HCT116 (cell line): ENCODE data around the gene ZNF618. TPM values are rescaled to one million over a fixed set of nuclear protein-coding genes. Genes with fewer than 3 reads are reported as not detected.

Source experiments
- ATAC-seq: fragments of 200-7000 bp; cut with Tn5 transposase; 2 replicates; pipeline ENCODE4 v1.9.1; 2020; ENCODE audit warnings: mild to moderate bottlenecking, moderate library complexity
- BruUV-seq: library from RNA; stranded (reverse); fragments of 400-500 nt; replicated peaks from 2 replicates; lab custom pipeline; 2021; lab: Mats Ljungman, UMichigan
- CTCF ChIA-PET: fragments of 300-600 bp; sonication (Branson Sonifier 250); formaldehyde crosslinking; loops from one replicate; lab custom pipeline; 2021; ENCODE audit warnings: antibody characterized with exemption; lab: Charles Lee
- POLR2A ChIA-PET: fragments of 300-600, 350-600 bp; sonication (Branson Sonifier 250); formaldehyde crosslinking; loops from one replicate; lab custom pipeline; 2021; ENCODE audit warnings: antibody characterized with exemption; lab: Charles Lee
- RAD21 ChIA-PET, 2 experiments: fragments of 300-600 bp; sonication (Branson Sonifier 250); formaldehyde crosslinking; loops; one replicate each; lab custom pipeline; 2023; ENCODE audit warnings: low total read pairs in 2 of 2; ENCODE audit not compliant: uncharacterized antibody in 2 of 2, unreplicated experiment in 2 of 2, low non-redundant PET in 1 of 2; lab: Charles Lee
- DNase-seq: peaks from one replicate; pipeline ENCODE4 v3.0.0-alpha.2; 2010; ENCODE audit warnings: low read depth, low spot score
- H2AFZ ChIP-seq: fragments of 200-600 bp; shearing (Covaris generic), sonication (generic); 2 replicates; pipeline ENCODE4 v1.6.1; 2017; ENCODE audit warnings: low read depth, mixed run types, mixed read lengths, antibody characterized with exemption, low read length; ENCODE audit not compliant: poor library complexity, severe bottlenecking
- H3K27ac ChIP-seq: 2 replicates; pipeline ENCODE4 v1.5.1; 2012; ENCODE audit warnings: low read depth, low read length
- H3K27me3 ChIP-seq: fragments of 200-600 bp; sonication (generic); 2 replicates; pipeline ENCODE4 v1.6.1; 2016; ENCODE audit warnings: mixed run types, low read length, mixed read lengths; ENCODE audit not compliant: insufficient read depth
- H3K36me3 ChIP-seq, 2 experiments: fragments of 200-500 bp in 1 of 2; fragments of 200-600 bp in 1 of 2; sonication (Bioruptor generic) in 1 of 2; sonication (generic) in 1 of 2; 2 replicates each; pipeline versions ENCODE4 v1.5.1 to v1.6.1; 2014 to 2016; ENCODE audit warnings: low read length in 2 of 2, inconsistent platforms in 1 of 2, mixed read lengths in 1 of 2, mixed run types in 1 of 2; ENCODE audit not compliant: insufficient read depth in 2 of 2, control insufficient read depth in 1 of 2
- H3K4me1 ChIP-seq, 2 experiments: fragments of 200-600 bp in 1 of 2; sonication (generic) in 1 of 2; 2 replicates each; pipeline versions ENCODE4 v1.5.1 to v1.6.1; 2012 to 2017; ENCODE audit warnings: low read length in 2 of 2, inconsistent platforms in 1 of 2, mild to moderate bottlenecking in 1 of 2, mixed read lengths in 1 of 2, mixed run types in 1 of 2, moderate library complexity in 1 of 2; ENCODE audit not compliant: insufficient read depth in 2 of 2, control insufficient read depth in 1 of 2
- H3K4me2 ChIP-seq: fragments of 200-600 bp; sonication (generic); 2 replicates; pipeline ENCODE4 v1.6.1; 2017; ENCODE audit warnings: mixed run types, low read length, mixed read lengths
- H3K4me3 ChIP-seq, 2 experiments: fragments of 200-600 bp in 1 of 2; sonication (generic) in 1 of 2; replicated peaks in 1 of 2; 2 replicates each; pipeline ENCODE4 v1.5.1; 2011 to 2016; ENCODE audit warnings: low read length in 2 of 2, control low read depth in 1 of 2, low read depth in 1 of 2, mild to moderate bottlenecking in 1 of 2, mixed read lengths in 1 of 2, mixed run types in 1 of 2
- H3K79me2 ChIP-seq: fragments of 200-600 bp; sonication (generic); 2 replicates; pipeline ENCODE4 v1.6.1; 2017; ENCODE audit warnings: mild to moderate bottlenecking, mixed run types, low read length, moderate library complexity, mixed read lengths; ENCODE audit not compliant: insufficient read depth
- H3K9ac ChIP-seq: fragments of 200-600 bp; sonication (generic); 2 replicates; pipeline ENCODE4 v1.6.1; 2016; ENCODE audit warnings: low read length, mixed read lengths
- H3K9me2 ChIP-seq: fragments of 200-600 bp; sonication (generic), shearing (Covaris generic); 2 replicates; pipeline ENCODE4 v1.6.1; 2017; ENCODE audit warnings: mixed run types, mild to moderate bottlenecking, moderate library complexity; ENCODE audit not compliant: insufficient read depth
- H3K9me3 ChIP-seq, 2 experiments: fragments of 200-500 bp in 1 of 2; fragments of 200-600 bp in 1 of 2; sonication (Bioruptor generic) in 1 of 2; sonication (generic) in 1 of 2; 2 replicates each; pipeline ENCODE4 v1.6.1; 2014 to 2017; ENCODE audit warnings: low read length in 2 of 2, mixed read lengths in 2 of 2, inconsistent platforms in 1 of 2, low read depth in 1 of 2, mild to moderate bottlenecking in 1 of 2, mixed run types in 1 of 2, moderate library complexity in 1 of 2; ENCODE audit not compliant: control insufficient read depth in 1 of 2, insufficient read depth in 1 of 2
- H4K20me1 ChIP-seq: fragments of 200-600 bp; sonication (generic), shearing (Covaris generic); 2 replicates; pipeline ENCODE4 v1.6.1; 2017; ENCODE audit warnings: mixed run types, mild to moderate bottlenecking, moderate library complexity; ENCODE audit not compliant: insufficient read depth
- CEBPB ChIP-seq: IDR thresholded peaks from 2 replicates; pipeline ENCODE4 v1.6.1; 2012; ENCODE audit warnings: low read depth
- ELF1 ChIP-seq: IDR thresholded peaks from 2 replicates; pipeline ENCODE4 v1.6.1; 2012; ENCODE audit warnings: low read depth, borderline replicate concordance
- EZH2 ChIP-seq: fragments of 200-600 bp; sonication (generic); IDR thresholded peaks from 2 replicates; pipeline ENCODE4 v1.6.1; 2017; ENCODE audit warnings: antibody characterized with exemption, mixed run types
- FOSL1 ChIP-seq: IDR thresholded peaks from 2 replicates; pipeline ENCODE4 v1.6.1; 2012; ENCODE audit warnings: low read depth
- JUND ChIP-seq: IDR thresholded peaks from 2 replicates; pipeline ENCODE4 v1.6.1; 2012
- POLR2AphosphoS5 ChIP-seq: IDR thresholded peaks from 2 replicates; pipeline ENCODE4 v1.6.1; 2011; ENCODE audit warnings: mild to moderate bottlenecking, low read depth, low read length, moderate library complexity
- RAD21 ChIP-seq: IDR thresholded peaks from 2 replicates; pipeline ENCODE4 v1.6.1; 2012; ENCODE audit warnings: low read depth, mild to moderate bottlenecking
- SP1 ChIP-seq: IDR thresholded peaks from 2 replicates; pipeline ENCODE4 v1.6.1; 2012; ENCODE audit warnings: low read depth
- SRF ChIP-seq: IDR thresholded peaks from 2 replicates; pipeline ENCODE4 v1.6.1; 2012; ENCODE audit warnings: low read depth
- TCF7L2 ChIP-seq: IDR thresholded peaks from 2 replicates; pipeline ENCODE4 v1.7.0; 2011; ENCODE audit warnings: borderline replicate concordance, inconsistent platforms; ENCODE audit not compliant: insufficient read depth, insufficient read length; ENCODE audit errors: extremely low read depth
- ZNF274 ChIP-seq: fragments of 200-500 bp; sonication (Bioruptor generic); IDR thresholded peaks from 2 replicates; pipeline ENCODE4 v1.6.1; 2014; ENCODE audit warnings: mild to moderate bottlenecking, low read depth, low read length, inconsistent platforms
- intact Hi-C: fragments of 100-400 bp; cut with micrococcal nuclease; formaldehyde crosslinking; loops from 2 replicates; pipeline ENCODE4 v1.10.0; 2022
- total RNA-seq: library from RNA; stranded (reverse); gene quantifications from one replicate; pipeline ENCODE4 v1.2.1, GENCODE V29; 2021; ENCODE audit not compliant: unreplicated experiment
- TF ChIP-seq, protein P1 (sequence below): IDR thresholded peaks from 2 replicates; pipeline ENCODE4 v1.6.1; 2011; ENCODE audit warnings: mild to moderate bottlenecking, low read length, moderate library complexity; ENCODE audit not compliant: insufficient replicate concordance; ENCODE audit errors: extremely low read depth

ZNF618 gene
- total RNA-seq, 1 experiment from 2014 or later, result 13.5 TPM

DNA sequence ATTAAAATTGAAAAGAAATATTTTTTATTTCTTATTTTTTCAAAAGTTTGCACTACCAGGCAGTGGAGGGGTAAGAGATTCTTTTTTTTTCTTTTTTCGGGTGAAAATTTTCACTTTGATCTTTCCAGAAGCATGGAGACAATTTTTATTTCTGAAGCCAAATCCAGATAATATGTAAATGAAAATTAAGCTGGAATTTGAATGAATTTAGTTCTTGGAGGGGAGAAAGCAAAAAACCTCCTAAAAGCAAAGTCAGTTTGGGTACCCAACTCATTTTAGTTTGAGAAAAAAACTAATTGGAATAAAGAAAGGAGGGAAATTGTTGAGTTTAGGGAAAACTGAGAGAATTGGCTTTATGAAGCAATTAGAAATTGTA lies 872 bp downstream of the ZNF618 start:
- POLR2A ChIA-PET, result no interaction called here

GRCh38 chr9:113879318-113879717 lies 3.2 kb downstream of the ZNF618 start:
- BruUV-seq, result no TSS peak
- Histone ChIP-seq H3K4me3 (no peak overlapping the region), H3K27ac (no peak overlapping the region), H3K9me2 (no peaks in the 10 kb centered on the region), H3K4me1 (peaks cover 8 to 12% of the 10 kb centered on the region in 2 experiments), H3K27me3 (no peaks in the 10 kb centered on the region), H3K79me2 (peaks cover 11% of the 10 kb centered on the region), H3K4me2 (no peak overlapping the region), H4K20me1 (no peaks in the 10 kb centered on the region), H3K9ac (no peak overlapping the region), H3K9me3 (no peaks in the 10 kb centered on the region), H2AFZ (no peak overlapping the region), H3K36me3 (no peaks in the 10 kb centered on the region)
- no peak for TF ChIP-seq ELF1
- TF ChIP-seq TCF7L2, result no peak
- ChIA-PET POLR2A (no interaction called here), RAD21 (no interaction called here), CTCF (no interaction called here)
- ATAC-seq (no peak), DNase-seq (no peak)
- intact Hi-C loops, result loop anchor here (5.0 kb wide), 1 partner anchor 142 kb away; no protein-coding TSS in a partner anchor

More for the DNA sequence above, 872 bp downstream of the ZNF618 start:
- TF ChIP-seq FOSL1 (no peak), EZH2 (no peak), SP1 (no peak), POLR2AphosphoS5 (no peak), ELF1 (no peak), SRF (no peak), JUND (no peak), RAD21 (no peak), CEBPB (no peak), ZNF274 (no peak)
- TF ChIP-seq, protein P1, sequence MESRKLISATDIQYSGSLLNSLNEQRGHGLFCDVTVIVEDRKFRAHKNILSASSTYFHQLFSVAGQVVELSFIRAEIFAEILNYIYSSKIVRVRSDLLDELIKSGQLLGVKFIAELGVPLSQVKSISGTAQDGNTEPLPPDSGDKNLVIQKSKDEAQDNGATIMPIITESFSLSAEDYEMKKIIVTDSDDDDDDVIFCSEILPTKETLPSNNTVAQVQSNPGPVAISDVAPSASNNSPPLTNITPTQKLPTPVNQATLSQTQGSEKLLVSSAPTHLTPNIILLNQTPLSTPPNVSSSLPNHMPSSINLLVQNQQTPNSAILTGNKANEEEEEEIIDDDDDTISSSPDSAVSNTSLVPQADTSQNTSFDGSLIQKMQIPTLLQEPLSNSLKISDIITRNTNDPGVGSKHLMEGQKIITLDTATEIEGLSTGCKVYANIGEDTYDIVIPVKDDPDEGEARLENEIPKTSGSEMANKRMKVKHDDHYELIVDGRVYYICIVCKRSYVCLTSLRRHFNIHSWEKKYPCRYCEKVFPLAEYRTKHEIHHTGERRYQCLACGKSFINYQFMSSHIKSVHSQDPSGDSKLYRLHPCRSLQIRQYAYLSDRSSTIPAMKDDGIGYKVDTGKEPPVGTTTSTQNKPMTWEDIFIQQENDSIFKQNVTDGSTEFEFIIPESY, result no peak
- Histone ChIP-seq H3K27ac (0 out of 2 replicates have a peak overlapping the region, but pooled peaks have one; percentile 37), H3K9me2 (no peaks in the 10 kb centered on the region), H3K9ac (peak overlapping the region; percentile 83; the same call in 1 of the 2 replicates), H3K4me1 (peaks cover 8% of the 10 kb centered on the region in 2 experiments), H3K9me3 (no peaks in the 10 kb centered on the region), H3K4me2 (peak overlapping the region; percentile 70), H3K4me3 (peak overlapping the region; percentile 69 to 76), H4K20me1 (no peaks in the 10 kb centered on the region), H3K36me3 (no peaks in the 10 kb centered on the region), H3K27me3 (no peaks in the 10 kb centered on the region), H2AFZ (no peak overlapping the region), H3K79me2 (peaks cover 11% of the 10 kb centered on the region)
- DNase-seq (no peak), ATAC-seq (no peak)
- ChIA-PET RAD21 (no interaction called here), CTCF (interaction anchor here (0.7 to 1.7 kb wide), 7 partner anchors 9 to 1181 kb away, joined by 3 to 9 read pairs (median 4); no protein-coding TSS in a partner anchor)
- no TSS peak for BruUV-seq
- intact Hi-C loops, result loop anchor here (5.0 kb wide), 1 partner anchor 140 kb away; no protein-coding TSS in a partner anchor
